ENCODE results near the gene CNN1.

Gene CNN1

GRCh38 chr19:11586331-11586730 is 47.7 kb downstream of the CNN1 start:
- no peak overlapping the region for H2AFZ ChIP-seq (ENCODE audit: low read length)
- no peaks in the 10 kb centered on the region for H3K36me3 ChIP-seq (ENCODE audit: insufficient read depth, low read length)
- H3K4me1 ChIP-seq (ENCODE audit: insufficient read depth, low read length, severe bottlenecking): peaks cover 27% of the 10 kb centered on the region
- no peak overlapping the region for H3K27ac ChIP-seq (ENCODE audit: low read depth, low read length, poor library complexity, severe bottlenecking)
- no peaks in the 10 kb centered on the region for H3K9me3 ChIP-seq (ENCODE audit: low read length)
- TF ChIP-seq EZH2 (IDR thresholded peaks at IDR 0.05; ENCODE audit: borderline replicate concordance, low read length) (no peak), CTCF (IDR thresholded peaks at IDR 0.05; ENCODE audit: low read length) (no peak)
- no peak overlapping the region for H3K4me2 ChIP-seq (ENCODE audit: low read length)
- no peak overlapping the region for H3K4me3 ChIP-seq (ENCODE audit: low read depth, low read length, poor library complexity, severe bottlenecking)
- H4K20me1 ChIP-seq (ENCODE audit: insufficient read depth, low read length): no peaks in the 10 kb centered on the region
- H3K27me3 ChIP-seq (ENCODE audit: insufficient read depth, low read length): peaks cover 8% of the 10 kb centered on the region; the same call in 1 of the 2 replicates
- H3K79me2 ChIP-seq (ENCODE audit: insufficient read depth, low read length): no peaks in the 10 kb centered on the region
- no peaks in the 10 kb centered on the region for H3F3A ChIP-seq (ENCODE audit: insufficient read depth, low read length)
- no peaks in the 10 kb centered on the region for H3K9me2 ChIP-seq (ENCODE audit: low read depth, low read length)
- no peak overlapping the region for H3K9ac ChIP-seq (ENCODE audit: low read length)

GRCh38 chr19:11587302-11587974 is 48.8 kb downstream of the CNN1 start:
- Histone ChIP-seq H3F3A (ENCODE audit: insufficient read depth, low read length) (no peaks in the 10 kb centered on the region), H3K79me2 (ENCODE audit: insufficient read depth, low read length) (no peaks in the 10 kb centered on the region), H4K20me1 (ENCODE audit: insufficient read depth, low read length) (no peaks in the 10 kb centered on the region), H3K9me2 (ENCODE audit: low read depth, low read length) (no peaks in the 10 kb centered on the region), H3K4me2 (ENCODE audit: low read length) (peak overlapping the region; percentile 37; the same call in 1 of the 2 replicates), H3K9ac (ENCODE audit: low read length) (no peak overlapping the region), H3K4me3 (ENCODE audit: low read depth, low read length, poor library complexity, severe bottlenecking) (no peak overlapping the region), H3K36me3 (ENCODE audit: insufficient read depth, low read length) (no peaks in the 10 kb centered on the region), H3K27me3 (ENCODE audit: insufficient read depth, low read length) (peaks cover 8% of the 10 kb centered on the region; the same call in 1 of the 2 replicates), H3K4me1 (ENCODE audit: insufficient read depth, low read length, severe bottlenecking) (peaks cover 16% of the 10 kb centered on the region), H2AFZ (ENCODE audit: low read length) (no peak overlapping the region), H3K27ac (ENCODE audit: low read depth, low read length, poor library complexity, severe bottlenecking) (no peak overlapping the region), H3K9me3 (ENCODE audit: low read length) (no peaks in the 10 kb centered on the region)
- peak; percentile 93 for TF ChIP-seq CTCF (IDR thresholded peaks at IDR 0.05; ENCODE audit: low read length)
- TF ChIP-seq EZH2 (IDR thresholded peaks at IDR 0.05; ENCODE audit: borderline replicate concordance, low read length): no peak

- Histone ChIP-seq H3K4me2 (ENCODE audit: low read length) (peak overlapping the region; percentile 37; the same call in 1 of the 2 replicates), H3K27me3 (ENCODE audit: insufficient read depth, low read length) (peaks cover 8% of the 10 kb centered on the region; the same call in 1 of the 2 replicates), H3K36me3 (ENCODE audit: insufficient read depth, low read length) (no peaks in the 10 kb centered on the region), H3K4me3 (ENCODE audit: low read depth, low read length, poor library complexity, severe bottlenecking) (no peak overlapping the region), H4K20me1 (ENCODE audit: insufficient read depth, low read length) (no peaks in the 10 kb centered on the region), H3F3A (ENCODE audit: insufficient read depth, low read length) (no peaks in the 10 kb centered on the region), H3K4me1 (ENCODE audit: insufficient read depth, low read length, severe bottlenecking) (peaks cover 16% of the 10 kb centered on the region), H2AFZ (ENCODE audit: low read length) (no peak overlapping the region), H3K27ac (ENCODE audit: low read depth, low read length, poor library complexity, severe bottlenecking) (no peak overlapping the region), H3K9me2 (ENCODE audit: low read depth, low read length) (no peaks in the 10 kb centered on the region), H3K9ac (ENCODE audit: low read length) (no peak overlapping the region), H3K79me2 (ENCODE audit: insufficient read depth, low read length) (no peaks in the 10 kb centered on the region), H3K9me3 (ENCODE audit: low read length) (no peaks in the 10 kb centered on the region)
- TF ChIP-seq CTCF (IDR thresholded peaks at IDR 0.05; ENCODE audit: low read length) (peak; percentile 3; the same call in 1 of the 2 replicates), EZH2 (IDR thresholded peaks at IDR 0.05; ENCODE audit: borderline replicate concordance, low read length) (no peak)
These were observed 49.5 kb downstream of the CNN1 start for GRCh38 chr19:11587975-11588631.

Data from OCI-LY1 (cell line).